Measurements from ENCODE around the gene IRX1.

Gene IRX1

GRCh38 chr5:3595006-3595961 lies at the start of gene IRX1:
Gene IRX1 (plus strand): TSS chr5:3595832. CDS start chr5:3596106, 274 bp downstream.
- ATAC-seq = no peak

DNA sequence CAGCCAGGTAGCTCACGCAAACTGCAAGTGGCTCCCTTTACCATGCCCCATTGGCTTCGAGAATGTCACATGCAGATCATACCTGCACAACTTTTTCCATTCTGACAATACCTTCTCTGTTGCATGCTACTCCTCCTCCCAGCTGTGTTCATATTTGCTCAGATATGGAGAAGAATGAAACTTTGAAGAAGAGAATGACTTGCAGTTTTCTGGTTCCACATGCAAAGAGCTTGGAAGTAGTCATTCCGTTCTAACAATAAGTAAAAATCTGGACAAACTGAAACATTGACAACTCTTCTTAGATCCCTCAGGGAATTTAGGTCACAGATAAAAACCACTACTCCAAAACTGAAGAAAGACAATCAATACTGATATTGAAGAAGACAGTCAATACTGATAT lies 49.6 kb upstream of the IRX1 start:
- no peak for ATAC-seq

- ATAC-seq = no peak
Observed at GRCh38 chr5:3564116-3564515, 31.5 kb upstream of the IRX1 start.

- no peak for ATAC-seq
Observed at GRCh38 chr5:3564827-3565518, 30.7 kb upstream of the IRX1 start.

DNA sequence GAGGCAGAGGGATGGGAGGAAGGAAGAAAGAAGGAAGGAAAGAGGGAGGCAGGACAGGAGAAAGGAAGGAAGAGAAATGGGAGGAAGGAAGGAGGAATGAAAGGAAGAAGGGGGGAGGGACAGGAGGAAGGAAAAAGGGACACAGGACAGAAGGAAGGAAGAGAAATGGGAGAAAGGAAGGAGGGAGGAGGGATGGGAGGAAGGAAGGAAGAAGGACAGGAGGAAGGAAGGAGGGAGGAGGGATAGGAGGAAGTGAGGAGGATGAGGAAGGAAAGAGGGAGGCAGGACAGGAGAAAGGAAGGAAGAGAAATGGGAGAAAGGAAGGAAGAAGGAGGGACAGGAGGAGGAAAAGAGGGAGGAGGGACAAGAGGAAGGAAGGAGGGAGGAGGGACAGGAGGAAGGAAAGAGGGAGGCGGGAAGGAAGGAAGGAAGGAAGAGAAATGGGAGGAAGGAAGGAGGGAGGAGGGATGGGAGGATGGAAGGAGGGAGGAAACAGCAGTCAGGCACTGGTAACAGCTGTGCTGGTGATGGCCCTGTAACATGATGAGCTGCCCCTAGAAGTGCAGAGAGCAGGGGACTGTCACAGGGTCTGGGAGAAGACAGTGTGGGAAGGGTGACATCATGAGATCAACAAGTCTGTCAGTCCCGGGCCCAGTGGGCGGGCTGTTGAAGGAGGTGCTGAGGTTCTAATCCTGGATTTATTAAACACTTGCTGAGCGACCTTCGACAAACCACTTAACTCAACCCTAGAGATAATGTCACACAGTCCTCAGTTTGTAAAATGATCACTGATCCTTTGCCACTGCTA lies 10.7 kb upstream of the IRX1 start:
- no peak for ATAC-seq

DNA sequence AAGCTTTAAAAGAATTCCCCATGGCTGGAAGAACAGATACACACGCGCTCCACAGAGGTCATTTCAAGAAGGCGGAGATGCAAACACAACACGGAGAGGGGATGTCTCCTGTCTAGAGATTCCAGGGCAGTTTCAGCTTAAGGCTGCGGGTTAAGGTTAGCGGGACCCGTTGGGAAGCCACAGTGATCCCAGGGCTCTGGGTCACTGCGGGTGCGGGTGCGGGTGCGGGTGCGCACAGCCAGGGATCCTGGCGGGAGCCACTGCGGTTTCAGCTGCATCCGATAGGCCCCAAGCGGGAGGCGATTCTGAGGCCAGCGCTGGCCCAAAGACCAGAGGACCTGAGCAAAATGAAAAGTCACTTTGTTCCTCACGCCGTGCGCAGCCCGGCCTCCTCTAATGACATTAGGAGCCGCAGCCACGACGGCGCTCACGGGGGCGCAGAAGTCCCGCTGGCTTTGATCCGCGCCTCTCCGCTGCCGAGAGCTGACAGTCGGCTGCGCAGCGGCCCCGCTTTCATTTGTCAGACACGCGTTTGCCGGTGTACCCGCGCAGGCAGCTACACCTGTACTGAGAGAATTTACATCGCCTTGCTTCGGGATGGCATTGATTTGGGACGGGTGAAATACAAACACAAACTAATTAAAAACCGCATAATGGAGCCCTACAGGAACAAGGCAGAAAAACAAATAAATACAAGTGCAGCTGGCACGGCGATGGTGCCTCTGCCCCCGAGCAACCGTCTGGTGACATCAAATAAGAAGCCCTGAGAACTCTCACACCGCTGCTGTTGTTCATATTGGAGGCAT lies 5.3 kb upstream of the IRX1 start:
- ATAC-seq = no peak

DNA sequence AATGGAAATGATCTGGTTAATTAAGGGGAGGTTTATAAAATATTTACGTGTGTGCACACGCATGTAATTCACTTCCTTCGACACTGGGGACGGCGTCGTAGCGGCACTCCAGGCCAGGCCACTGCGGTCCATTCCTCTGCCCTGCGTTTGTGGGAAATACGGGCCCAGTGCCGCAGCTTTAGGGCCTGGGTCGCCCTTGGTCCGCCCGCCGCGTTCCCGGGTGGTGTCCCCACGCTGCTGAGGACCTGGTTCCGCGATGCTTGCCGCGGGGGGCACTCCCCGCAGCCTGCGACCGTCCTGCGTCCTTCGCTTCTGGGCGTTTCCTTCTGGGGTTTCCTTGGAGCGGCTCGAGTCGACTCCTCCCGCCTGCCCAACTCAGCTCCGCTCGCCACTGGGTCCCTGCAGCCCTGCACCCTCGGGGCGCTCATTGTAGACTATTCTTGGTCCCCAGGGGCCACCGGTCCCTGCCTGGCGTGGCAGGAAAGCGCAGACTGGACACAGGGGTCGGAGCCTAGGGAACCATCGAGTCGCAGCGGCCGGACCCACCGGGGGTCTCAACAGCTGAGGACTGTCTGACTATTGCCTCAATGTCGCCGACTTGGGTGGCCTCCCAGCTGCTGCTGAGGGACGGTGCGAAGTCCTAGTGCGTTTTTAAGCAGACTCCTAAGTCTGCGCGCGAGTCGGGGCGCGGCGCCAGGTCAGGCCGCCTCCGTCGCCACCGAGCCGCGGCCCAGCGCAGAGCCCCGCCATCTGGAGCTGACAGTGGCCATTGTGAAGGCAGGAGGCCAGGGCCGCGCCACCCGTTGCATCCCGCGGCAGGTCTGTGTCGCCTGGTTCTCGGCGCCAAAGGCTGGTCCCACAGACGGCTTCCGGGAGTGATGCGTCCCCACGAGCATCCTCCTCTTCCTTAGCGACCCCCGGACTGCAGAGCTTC lies 4.4 kb upstream of the IRX1 start:
- ATAC-seq = no peak

DNA sequence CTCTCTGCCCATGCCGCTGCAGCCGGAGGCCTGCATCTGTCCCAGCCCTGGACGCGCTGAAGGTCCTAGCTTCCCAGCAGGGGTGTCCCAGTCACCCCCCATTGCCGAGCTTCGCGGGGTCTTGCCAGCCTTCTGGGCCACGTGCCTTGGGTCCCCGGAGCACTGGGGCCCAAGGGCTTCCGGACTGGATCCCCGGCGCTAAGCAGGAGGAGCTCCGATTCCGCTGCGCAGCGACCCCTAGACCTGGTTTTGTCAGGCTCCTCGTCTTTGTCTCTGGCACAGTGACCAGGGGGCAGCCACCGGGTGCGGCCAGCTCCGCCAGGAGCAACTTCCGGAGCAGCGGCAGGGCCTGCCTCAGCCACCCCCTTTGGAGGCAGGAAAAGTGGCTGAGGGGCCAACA lies 3.3 kb upstream of the IRX1 start:
- ATAC-seq = no peak

DNA sequence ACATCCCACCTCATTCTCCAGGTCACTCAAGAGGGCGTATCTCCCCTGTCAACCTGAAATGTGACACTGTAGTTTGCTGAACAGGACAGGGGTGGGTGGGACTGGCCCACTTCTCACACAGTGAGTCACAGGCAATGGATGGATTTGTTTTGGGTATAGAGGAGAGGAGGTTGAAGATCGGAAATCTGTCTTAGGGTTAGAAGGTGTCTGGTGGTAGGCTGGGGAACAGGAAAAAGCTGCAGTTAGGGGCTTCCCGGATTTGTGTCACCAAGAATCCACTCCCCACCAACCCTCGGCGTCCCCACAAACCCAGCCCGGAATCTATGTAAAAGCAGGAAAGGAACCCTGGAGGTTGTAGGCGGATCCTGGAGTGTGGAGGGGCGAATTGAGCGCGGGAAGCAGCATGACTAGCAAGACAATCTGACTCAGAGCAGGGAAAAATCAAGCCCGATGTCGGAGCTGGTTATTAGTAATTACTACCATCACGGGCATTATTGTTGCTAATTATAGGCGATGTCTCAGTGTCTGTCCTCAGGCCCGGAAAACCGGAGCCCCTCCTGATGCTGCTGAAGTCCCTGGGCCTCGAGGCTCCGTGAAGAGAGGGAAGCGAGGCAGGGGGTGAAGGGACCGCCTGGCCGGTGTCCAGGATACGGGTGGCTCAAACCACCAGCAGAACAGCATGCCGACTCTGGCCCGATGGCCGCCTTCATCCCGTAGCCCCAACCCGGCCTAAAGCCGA lies 1.7 kb upstream of the IRX1 start:
- no peak for ATAC-seq

DNA sequence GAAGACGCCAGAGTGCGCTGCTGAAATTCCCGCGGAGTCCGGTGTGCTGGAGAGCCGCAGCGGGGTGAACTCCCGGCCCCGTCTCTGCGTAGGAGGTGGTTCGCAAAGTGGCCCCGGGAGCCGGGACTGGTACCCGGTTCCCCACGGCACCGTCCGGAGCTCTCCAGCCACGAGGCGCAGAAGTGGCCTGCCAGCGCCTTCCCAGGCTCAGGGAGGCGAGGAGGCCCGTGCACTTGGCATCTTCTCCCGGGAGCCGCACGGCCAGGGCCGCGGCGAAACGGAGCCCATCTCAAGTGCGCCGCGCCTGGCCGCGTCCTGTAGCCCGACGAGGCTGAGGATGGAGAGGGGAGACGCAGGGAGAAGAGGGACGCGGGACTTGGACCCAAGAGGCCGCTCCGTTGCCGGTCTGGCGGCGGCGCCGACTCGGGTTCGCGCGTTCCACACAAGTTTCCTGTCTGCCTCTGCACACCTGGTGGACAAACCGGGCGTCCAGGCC lies 1.1 kb upstream of the IRX1 start:
- ATAC-seq = no peak

DNA sequence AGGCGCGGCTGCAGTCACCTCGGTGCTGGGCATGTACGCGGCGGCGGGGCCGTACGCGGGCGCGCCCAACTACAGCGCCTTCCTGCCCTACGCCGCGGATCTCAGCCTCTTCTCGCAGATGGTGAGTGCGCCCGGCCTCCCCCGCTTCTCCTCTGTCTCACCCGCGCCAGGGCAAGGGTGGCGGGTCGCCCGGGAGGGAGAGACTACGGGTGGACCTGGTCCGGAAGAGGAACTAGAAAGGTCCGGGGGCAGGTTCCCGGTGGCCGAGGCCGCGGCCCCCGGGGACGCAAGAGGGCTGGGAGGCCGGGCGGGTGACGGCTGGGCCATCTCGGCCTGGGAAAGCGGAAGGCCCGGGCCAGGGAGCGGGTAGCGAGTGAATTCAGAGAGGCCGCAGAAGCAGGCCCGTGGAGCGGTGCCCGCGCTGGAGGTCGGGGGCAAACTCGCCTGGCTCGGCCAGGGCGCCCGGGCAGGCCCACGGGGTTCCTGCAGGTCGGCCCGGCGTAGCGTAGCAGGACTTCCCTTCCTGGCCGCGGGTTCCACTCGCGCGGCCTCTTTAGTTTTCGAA lies 711 bp downstream of the IRX1 start:
- no peak for ATAC-seq

GRCh38 chr5:3596857-3597166 lies 1.2 kb downstream of the IRX1 start:
- no peak for ATAC-seq

DNA sequence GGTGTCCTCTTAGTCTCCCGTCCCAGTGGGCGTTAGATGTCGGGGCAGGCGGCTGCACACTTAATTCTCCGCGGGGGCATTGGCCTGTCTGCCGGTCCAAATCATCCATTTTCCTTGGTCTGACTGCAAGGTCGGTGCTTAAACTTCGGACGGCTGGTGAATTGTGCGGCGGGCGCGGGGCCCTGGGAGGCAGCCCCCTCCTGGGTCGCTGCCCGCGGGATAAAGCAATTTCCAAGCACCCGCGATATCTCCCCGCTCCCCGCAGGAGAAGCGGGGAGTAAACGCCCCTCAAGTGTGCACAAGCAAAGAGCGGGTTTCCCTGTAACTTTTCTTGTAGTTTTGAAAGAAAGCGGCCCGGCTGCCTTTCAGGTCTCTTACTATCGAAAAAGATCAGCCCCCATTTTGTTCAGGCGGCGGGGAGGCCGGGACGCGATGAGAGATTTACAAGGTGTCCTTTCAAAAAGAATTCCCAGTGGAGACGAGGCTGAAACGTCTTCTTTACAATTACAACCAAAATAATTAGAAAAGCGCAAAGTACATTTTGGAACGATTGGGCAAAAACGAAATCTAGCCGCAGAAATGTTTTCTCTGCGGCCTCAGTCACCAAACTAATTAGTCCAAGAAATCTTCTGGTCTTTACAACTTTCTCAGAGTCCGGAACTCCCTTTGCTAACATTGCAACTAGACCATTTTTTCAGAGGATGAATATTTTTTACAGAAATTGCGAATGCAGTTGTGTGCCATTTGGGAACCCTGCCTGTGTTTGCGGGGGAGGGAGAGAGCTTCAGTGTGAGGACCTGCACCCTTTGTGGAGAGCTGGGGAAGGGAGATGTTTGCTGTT lies 1.8 kb downstream of the IRX1 start:
- no peak for ATAC-seq

GRCh38 chr5:3598207-3598606 lies 2.6 kb downstream of the IRX1 start:
- ATAC-seq = no peak

DNA sequence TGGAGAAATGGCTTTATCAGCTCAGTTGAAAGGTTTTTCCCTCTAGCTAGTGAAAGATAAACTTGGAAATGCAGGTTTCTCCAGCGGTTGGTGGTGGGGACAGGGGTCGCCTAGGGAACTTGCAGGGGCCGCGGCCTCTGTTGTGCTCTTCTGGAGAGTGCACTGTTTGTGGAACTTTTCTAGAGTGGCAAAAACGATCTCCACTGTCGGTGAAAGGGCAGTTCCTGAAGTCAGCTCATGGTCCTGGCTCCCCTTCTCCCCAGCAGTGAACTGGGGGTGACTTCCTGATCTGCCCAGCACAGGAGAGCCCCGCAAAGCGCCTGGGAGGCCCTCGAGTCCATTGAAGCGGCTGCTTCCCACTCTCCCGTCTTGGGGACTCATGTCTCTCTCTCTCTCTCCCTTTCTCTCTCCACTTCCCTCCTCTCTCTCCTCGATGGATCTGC lies 3.2 kb downstream of the IRX1 start:
- ATAC-seq = no peak

DNA sequence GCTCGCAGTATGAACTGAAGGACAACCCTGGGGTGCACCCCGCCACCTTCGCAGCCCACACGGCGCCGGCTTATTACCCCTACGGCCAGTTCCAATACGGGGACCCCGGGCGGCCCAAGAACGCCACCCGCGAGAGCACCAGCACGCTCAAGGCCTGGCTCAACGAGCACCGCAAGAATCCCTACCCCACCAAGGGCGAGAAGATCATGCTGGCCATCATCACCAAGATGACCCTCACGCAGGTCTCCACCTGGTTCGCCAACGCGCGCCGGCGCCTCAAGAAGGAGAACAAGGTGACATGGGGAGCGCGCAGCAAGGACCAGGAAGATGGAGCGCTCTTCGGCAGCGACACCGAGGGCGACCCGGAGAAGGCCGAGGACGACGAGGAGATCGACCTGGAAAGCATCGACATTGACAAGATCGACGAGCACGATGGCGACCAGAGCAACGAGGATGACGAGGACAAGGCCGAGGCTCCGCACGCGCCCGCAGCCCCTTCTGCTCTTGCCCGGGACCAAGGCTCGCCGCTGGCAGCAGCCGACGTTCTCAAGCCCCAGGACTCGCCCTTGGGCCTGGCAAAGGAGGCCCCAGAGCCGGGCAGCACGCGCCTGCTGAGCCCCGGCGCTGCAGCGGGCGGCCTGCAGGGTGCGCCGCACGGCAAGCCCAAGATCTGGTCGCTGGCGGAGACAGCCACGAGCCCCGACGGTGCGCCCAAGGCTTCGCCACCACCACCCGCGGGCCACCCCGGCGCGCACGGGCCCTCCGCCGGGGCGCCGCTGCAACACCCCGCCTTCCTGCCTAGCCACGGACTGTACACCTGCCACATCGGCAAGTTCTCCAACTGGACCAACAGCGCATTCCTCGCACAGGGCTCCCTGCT lies 3.8 kb downstream of the IRX1 start:
- ATAC-seq = no peak

- no peak for ATAC-seq
Observed at GRCh38 chr5:3600106-3601060, 4.8 kb downstream of the IRX1 start.
